ENCODE data around the gene RREB1.

Gene RREB1

GRCh38 chr6:7124114-7124513, 16.4 kb downstream of the RREB1 start:
- no peak for DNase-seq (ENCODE audit: extremely low read depth in 1 of 2, low read depth in 1 of 2)

GRCh38 chr6:7124636-7125035, 16.9 kb downstream of the RREB1 start:
- DNase-seq (ENCODE audit: extremely low read depth in 1 of 2, low read depth in 1 of 2) = no peak

- DNase-seq (ENCODE audit: extremely low read depth in 1 of 2, low read depth in 1 of 2) = no peak
These were observed 17.5 kb downstream of the RREB1 start for GRCh38 chr6:7125290-7125689.

- DNase-seq (ENCODE audit: extremely low read depth in 1 of 2, low read depth in 1 of 2) = no peak
These were observed 19.0 kb downstream of the RREB1 start for GRCh38 chr6:7126754-7127153.

GRCh38 chr6:7127680-7128079, 19.9 kb downstream of the RREB1 start:
- DNase-seq (ENCODE audit: extremely low read depth in 1 of 2, low read depth in 1 of 2) = no peak

GRCh38 chr6:7129360-7129759, 21.6 kb downstream of the RREB1 start:
- no peak for DNase-seq (ENCODE audit: extremely low read depth in 1 of 2, low read depth in 1 of 2)

- no peak for DNase-seq (ENCODE audit: extremely low read depth in 1 of 2, low read depth in 1 of 2)
These were observed 22.2 kb downstream of the RREB1 start for GRCh38 chr6:7129784-7130569.

- no peak for DNase-seq (ENCODE audit: extremely low read depth in 1 of 2, low read depth in 1 of 2)
These were observed 23.6 kb downstream of the RREB1 start for GRCh38 chr6:7131390-7131789.

GRCh38 chr6:7132398-7133035, 24.8 kb downstream of the RREB1 start:
- no peak for DNase-seq (ENCODE audit: extremely low read depth in 1 of 2, low read depth in 1 of 2)

GRCh38 chr6:7134999-7135745, 27.4 kb downstream of the RREB1 start:
- no peak for DNase-seq (ENCODE audit: extremely low read depth in 1 of 2, low read depth in 1 of 2)

GRCh38 chr6:7135755-7136154, 28.0 kb downstream of the RREB1 start:
- no peak for DNase-seq (ENCODE audit: extremely low read depth in 1 of 2, low read depth in 1 of 2)

- no peak for DNase-seq (ENCODE audit: extremely low read depth in 1 of 2, low read depth in 1 of 2)
These were observed 29.1 kb downstream of the RREB1 start for GRCh38 chr6:7136859-7137334.

GRCh38 chr6:7137335-7138045, 29.7 kb downstream of the RREB1 start:
- peak; percentile 14 to 28 for DNase-seq (ENCODE audit: extremely low read depth in 1 of 2, low read depth in 1 of 2)

GRCh38 chr6:7138046-7138531, 30.3 kb downstream of the RREB1 start:
- no peak for DNase-seq (ENCODE audit: extremely low read depth in 1 of 2, low read depth in 1 of 2)

- no peak for DNase-seq (ENCODE audit: extremely low read depth in 1 of 2, low read depth in 1 of 2)
These were observed 31.2 kb downstream of the RREB1 start for GRCh38 chr6:7138921-7139358.

GRCh38 chr6:7139835-7140470, 32.2 kb downstream of the RREB1 start:
- no peak for DNase-seq (ENCODE audit: extremely low read depth in 1 of 2, low read depth in 1 of 2)

- peak; percentile 42 to 71 for DNase-seq (ENCODE audit: extremely low read depth in 1 of 2, low read depth in 1 of 2)
These were observed 33.0 kb downstream of the RREB1 start for GRCh38 chr6:7140631-7141378.

- DNase-seq (ENCODE audit: extremely low read depth in 1 of 2, low read depth in 1 of 2) = no peak
These were observed 34.6 kb downstream of the RREB1 start for GRCh38 chr6:7142228-7142801.

- DNase-seq (ENCODE audit: extremely low read depth in 1 of 2, low read depth in 1 of 2) = no peak
These were observed 35.2 kb downstream of the RREB1 start for GRCh38 chr6:7142918-7143475.

Data from activated CD8-positive, alpha-beta memory T cell treated with anti-CD3 and anti-CD28 coated beads for 1 hour (primary cell).